Upper lobe of left lung (tissue), 6 donors: Measurements from ENCODE around the gene TAF1B. TPM values are rescaled to one million over a fixed set of nuclear protein-coding genes. Genes with fewer than 3 reads are reported as not detected.
A peak's percentile ranks its signal among the peaks of the same experiment; 100 is the strongest.

Source experiments
- ATAC-seq, 2 donors: fragments of 200-7000 bp; cut with Tn5 transposase; one replicate each; pipeline ENCODE4 v1.9.1; 2022; ENCODE audit warnings: mild to moderate bottlenecking in 2 of 2, moderate library complexity in 2 of 2; ENCODE audit not compliant: low FRiP score in 2 of 2
- DNase-seq, 2 donors: peaks; one replicate each; pipeline ENCODE4 v3.0.0-alpha.2; 2019 to 2020
- H3K27ac ChIP-seq, 4 donors: fragments of 200-600 bp; sonication (generic); one replicate each; pipeline ENCODE4 v1.5.1; 2016 to 2019
- H3K27me3 ChIP-seq, 4 donors: fragments of 200-600 bp; sonication (generic); one replicate each; pipeline ENCODE4 v1.5.1; 2017 to 2019
- H3K36me3 ChIP-seq, 4 donors: fragments of 200-600 bp; sonication (generic); one replicate each; pipeline ENCODE4 v1.5.1; 2016 to 2019
- H3K4me1 ChIP-seq, 4 donors: fragments of 200-600 bp; sonication (generic); one replicate each; pipeline ENCODE4 v1.5.1; 2018 to 2019
- H3K4me3 ChIP-seq, 4 donors: fragments of 200-600 bp; sonication (generic); one replicate each; pipeline ENCODE4 v1.5.1; 2017 to 2019; ENCODE audit warnings: mild to moderate bottlenecking in 2 of 4, moderate library complexity in 1 of 4
- H3K9me3 ChIP-seq, 4 donors: fragments of 200-600 bp; sonication (generic); one replicate each; pipeline ENCODE4 v1.5.1; 2018 to 2019
- CTCF ChIP-seq, 6 experiments: fragments of 450-650 bp in 4 of 6; fragments of 200-600 bp in 2 of 6; sonication (generic) in 2 of 6; IDR thresholded peaks; one replicate each; pipeline ENCODE4 v1.5.1; 2016 to 2019; ENCODE audit warnings: antibody characterized with exemption in 6 of 6
- EP300 ChIP-seq, 4 donors: sonication (generic); formaldehyde crosslinking; IDR thresholded peaks; one replicate each; pipeline ENCODE4 v1.5.1; 2017; ENCODE audit warnings: antibody characterized with exemption in 4 of 4, control low read depth in 2 of 4
- POLR2A ChIP-seq, 4 donors: fragments of 450-650 bp; IDR thresholded peaks; one replicate each; pipeline ENCODE4 v1.5.1; 2016 to 2017; ENCODE audit warnings: antibody characterized with exemption in 4 of 4, mild to moderate bottlenecking in 2 of 4
- POLR2AphosphoS5 ChIP-seq, 2 donors: sonication (generic); formaldehyde crosslinking; IDR thresholded peaks; one replicate each; pipeline ENCODE4 v1.5.1; 2017; ENCODE audit warnings: antibody characterized with exemption in 2 of 2
- WGBS, 2 donors: methylation state at CpG; one replicate each; pipeline ENCODE4 v1.1.5; 2017 to 2018; 5-methylcytosine and 5-hydroxymethylcytosine counted together
- total RNA-seq, 6 donors: library from RNA; depleted of rRNA in 4 of 6; stranded (reverse); fragments of >200 nt in 4 of 6; gene quantifications; one replicate each; pipeline versions ENCODE4 v1.1.0 to v1.2.1, GENCODE V29; 2016 to 2021
- donor health status: DM: no; HTN: no; CAD: no; lungs with moderate emphysema.
- donor health status: DM: no; HTN: yes; CAD: no; lungs with severe emphysema.

TAF1B gene
- total RNA-seq, 6 donors from 2014 or later = 8.5 to 24.3 (median 16.7) TPM

- TF ChIP-seq EP300 (IDR thresholded peaks at IDR 0.05) (no peak), POLR2A (IDR thresholded peaks at IDR 0.05) (no peak), POLR2AphosphoS5 (IDR thresholded peaks at IDR 0.05) (no peak), CTCF (IDR thresholded peaks at IDR 0.05) (no peak)
- peak in 1 of 2 donors; percentile 40 for ATAC-seq
- H3K9me3 ChIP-seq = no peaks in the 10 kb centered on the region
- peak overlapping the region in 2 of 4 donors; percentile 16 to 20 for H3K27ac ChIP-seq
- H3K27me3 ChIP-seq = no peaks in the 10 kb centered on the region
- no peak for DNase-seq
- H3K36me3 ChIP-seq = no peaks in the 10 kb centered on the region
- peaks cover 22 to 34% (median 22%) of the 10 kb centered on the region in 4 donors for H3K4me1 ChIP-seq
- 73 to 76% methylated on average over 2 of the region's 2 CpGs for WGBS, 2 donors
- H3K4me3 ChIP-seq = no peak overlapping the region
Measured at GRCh38 chr2:9897846-9898245, 54.6 kb downstream of the TAF1B start.

GRCh38 chr2:9905413-9905812 is 62.1 kb downstream of the TAF1B start:
- no peak for TF ChIP-seq POLR2AphosphoS5 (IDR thresholded peaks at IDR 0.05)
- TF ChIP-seq POLR2A (IDR thresholded peaks at IDR 0.05) = no peak
- TF ChIP-seq EP300 (IDR thresholded peaks at IDR 0.05) = no peak
- TF ChIP-seq CTCF (IDR thresholded peaks at IDR 0.05) = no peak
- ATAC-seq (no peak), DNase-seq (no peak)
- Histone ChIP-seq H3K4me3 (no peak overlapping the region), H3K4me1 (no peaks in the 10 kb centered on the region), H3K27me3 (no peaks in the 10 kb centered on the region), H3K9me3 (no peaks in the 10 kb centered on the region), H3K36me3 (peaks cover 0 to 4% (median 0%) of the 10 kb centered on the region in 4 donors), H3K27ac (no peak overlapping the region)
- 66 to 77% methylated on average over 1 of the region's 1 CpG for WGBS, 2 donors

GRCh38 chr2:9907402-9907801 is 64.1 kb downstream of the TAF1B start:
- DNase-seq (no peak), ATAC-seq (no peak)
- WGBS, 2 donors = 88 to 97% methylated on average over 7 of the region's 7 CpGs
- no peak overlapping the region for H3K4me3 ChIP-seq
- no peak overlapping the region for H3K27ac ChIP-seq
- peaks cover 0 to 19% (median 0%) of the 10 kb centered on the region in 4 donors for H3K36me3 ChIP-seq
- TF ChIP-seq CTCF (IDR thresholded peaks at IDR 0.05) (no peak), EP300 (IDR thresholded peaks at IDR 0.05) (no peak), POLR2AphosphoS5 (IDR thresholded peaks at IDR 0.05) (no peak), POLR2A (IDR thresholded peaks at IDR 0.05) (no peak)
- H3K9me3 ChIP-seq = no peaks in the 10 kb centered on the region
- no peaks in the 10 kb centered on the region for H3K27me3 ChIP-seq
- H3K4me1 ChIP-seq = no peaks in the 10 kb centered on the region

- Histone ChIP-seq H3K9me3 (no peaks in the 10 kb centered on the region), H3K4me1 (no peaks in the 10 kb centered on the region), H3K27ac (no peak overlapping the region), H3K4me3 (no peak overlapping the region), H3K27me3 (no peaks in the 10 kb centered on the region), H3K36me3 (peaks cover 0 to 30% (median under 1%) of the 10 kb centered on the region in 4 donors)
- WGBS, 2 donors = 97 to 98% methylated on average over 1 of the region's 1 CpG
- TF ChIP-seq POLR2AphosphoS5 (IDR thresholded peaks at IDR 0.05) = no peak
- TF ChIP-seq EP300 (IDR thresholded peaks at IDR 0.05) = no peak
- no peak for TF ChIP-seq CTCF (IDR thresholded peaks at IDR 0.05)
- TF ChIP-seq POLR2A (IDR thresholded peaks at IDR 0.05) = no peak
- no peak for DNase-seq
- no peak for ATAC-seq
Measured at GRCh38 chr2:9908639-9909038, 65.4 kb downstream of the TAF1B start.

GRCh38 chr2:9909106-9909505 is 65.8 kb downstream of the TAF1B start:
- TF ChIP-seq POLR2AphosphoS5 (IDR thresholded peaks at IDR 0.05) (no peak), CTCF (IDR thresholded peaks at IDR 0.05) (no peak), POLR2A (IDR thresholded peaks at IDR 0.05) (no peak), EP300 (IDR thresholded peaks at IDR 0.05) (no peak)
- WGBS, 2 donors = 69 to 87% methylated on average over 2 of the region's 2 CpGs
- no peaks in the 10 kb centered on the region for H3K4me1 ChIP-seq
- no peak for ATAC-seq
- no peaks in the 10 kb centered on the region for H3K9me3 ChIP-seq
- no peak overlapping the region for H3K27ac ChIP-seq
- H3K4me3 ChIP-seq = no peak overlapping the region
- DNase-seq = no peak
- H3K36me3 ChIP-seq = peaks cover 0 to 35% (median 3%) of the 10 kb centered on the region in 4 donors
- H3K27me3 ChIP-seq = no peaks in the 10 kb centered on the region
